Islet precursor cell (in vitro differentiated cells): ENCODE data around the gene DENND2D.
A peak's percentile ranks its signal among the peaks of the same experiment; 100 is the strongest.

ENCODE experiments used
- DNase-seq: peaks from one replicate; pipeline ENCODE4 v3.0.0-alpha.2; 2018

The DENND2D gene

GRCh38 chr1:111164151-111164550, 36.3 kb downstream of the DENND2D start:
- no peak for DNase-seq

- no peak for DNase-seq
Observed at GRCh38 chr1:111163363-111163762, 37.1 kb downstream of the DENND2D start.

- DNase-seq = no peak
Observed at GRCh38 chr1:111162488-111162880, 38.0 kb downstream of the DENND2D start.

- DNase-seq = no peak
Observed at GRCh38 chr1:111161843-111162487, 38.5 kb downstream of the DENND2D start.

GRCh38 chr1:111157431-111157830, 43.0 kb downstream of the DENND2D start:
- no peak for DNase-seq

GRCh38 chr1:111154021-111154999, 46.1 kb downstream of the DENND2D start:
- DNase-seq = no peak

GRCh38 chr1:111151838-111152237, 48.6 kb downstream of the DENND2D start:
- DNase-seq = no peak

GRCh38 chr1:111148376-111148881, 52.0 kb downstream of the DENND2D start:
- DNase-seq = no peak

- no peak for DNase-seq
Observed at GRCh38 chr1:111147948-111148347, 52.5 kb downstream of the DENND2D start.

- DNase-seq = no peak
Observed at GRCh38 chr1:111145963-111146768, 54.3 kb downstream of the DENND2D start.

GRCh38 chr1:111145542-111145941, 54.9 kb downstream of the DENND2D start:
- DNase-seq = no peak

GRCh38 chr1:111142356-111142975, 58.0 kb downstream of the DENND2D start:
- no peak for DNase-seq

GRCh38 chr1:111141245-111142220, 58.9 kb downstream of the DENND2D start:
- no peak for DNase-seq

- peak; percentile 88 for DNase-seq
Observed at GRCh38 chr1:111140680-111140967, 59.8 kb downstream of the DENND2D start.

GRCh38 chr1:111139956-111140679, 60.3 kb downstream of the DENND2D start, which contains the start of the genes CEPT1 and DRAM2:
Gene CEPT1 (plus strand): TSS chr1:111140223. CDS start chr1:111147715, 7,492 bp downstream.
Gene DRAM2 (minus strand): TSS chr1:111140093. CDS start chr1:111131554, 8,539 bp downstream.
- DNase-seq = peak; percentile 98

GRCh38 chr1:111139324-111139955, 61.0 kb downstream of the DENND2D start:
- no peak for DNase-seq
